Amygdala (tissue), 56 donors: Measurements from ENCODE around the gene UBALD2.

Source experiments
- DNase-seq, 56 donors: peaks; one replicate each; lab custom pipeline; 2025; lab: John Stamatoyannopoulos, UW

Gene UBALD2

GRCh38 chr17:76307966-76308338 is 42.8 kb downstream of the UBALD2 start, which contains the start of gene QRICH2:
Gene QRICH2, minus strand, starts transcription at chr17:76308276. Its CDS starts 278 bp downstream, at chr17:76307998.
- DNase-seq: no peak

- no peak for DNase-seq
Observed at GRCh38 chr17:76309461-76309860, 44.3 kb downstream of the UBALD2 start.

GRCh38 chr17:76312735-76313134 is 47.6 kb downstream of the UBALD2 start:
- no peak for DNase-seq

GRCh38 chr17:76314392-76315227 is 49.5 kb downstream of the UBALD2 start:
- DNase-seq: no peak

- DNase-seq: no peak
Observed at GRCh38 chr17:76317535-76317934, 52.4 kb downstream of the UBALD2 start.

GRCh38 chr17:76318586-76318985 is 53.4 kb downstream of the UBALD2 start:
- DNase-seq: no peak
